H1 (cell line): ENCODE results near the gene RGS8. TPM values are rescaled to one million over a fixed set of nuclear protein-coding genes. Genes with fewer than 3 reads are reported as not detected.

Experiments used
- ATF2 ChIP-seq: IDR thresholded peaks from 2 replicates; pipeline ENCODE4 v1.6.1; 2012; ENCODE audit warnings: low read length, inconsistent platforms
- CTBP2 ChIP-seq: IDR thresholded peaks from 2 replicates; pipeline ENCODE4 v1.7.0; 2011; ENCODE audit warnings: borderline replicate concordance, mild to moderate bottlenecking, moderate library complexity, mixed read lengths, low read length; ENCODE audit not compliant: insufficient read depth, insufficient read length
- HDAC2 ChIP-seq, 2 experiments: fragments of 300-600 bp in 1 of 2; sonication (generic) in 1 of 2; IDR thresholded peaks; 2 replicates each; pipeline ENCODE4 v1.6.1; 2011 to 2012; ENCODE audit warnings: low read depth in 2 of 2, low read length in 2 of 2, mild to moderate bottlenecking in 2 of 2, moderate library complexity in 2 of 2, borderline replicate concordance in 1 of 2, inconsistent platforms in 1 of 2
- SIN3A ChIP-seq, 2 experiments: IDR thresholded peaks in 1 of 2; conservative IDR thresholded peaks in 1 of 2; 2 replicates each; pipeline ENCODE4 v1.6.1; 2011 to 2012; ENCODE audit warnings: low read length in 2 of 2, improper control_type of control experiment in 1 of 2, low read depth in 1 of 2, mild to moderate bottlenecking in 1 of 2
- polyA plus RNA-seq, 7 experiments: library from polyadenylated mRNA; depleted of rRNA in 3 of 7; stranded (reverse) in 5 of 7; unstranded in 2 of 7; fragments of >200 nt in 5 of 7; fragments of 200-250 nt in 2 of 7; gene quantifications; 1 replicate in 5 of 7; 2 replicates in 1 of 7; 4 replicates in 1 of 7; pipeline versions ENCODE4 v1.2.1 to v1.2.3, GENCODE V29; 2011 to 2013; ENCODE audit warnings: missing spikeins in 2 of 7, mixed read lengths in 2 of 7
- total RNA-seq: library from RNA; stranded (reverse); fragmentation: NEBNext Ultra II Directional; extraction: Animal tissue kit (Norgen Biotek cat#: 25700); gene quantifications from 2 replicates; pipeline ENCODE4 v1.2.1, GENCODE V29; 2021

Gene RGS8
- total and polyA plus RNA-seq, 2 of the 8 experiments (the other 6 are each of a cell fraction or from before 2014, with no cell fraction given): 0.13 to 0.23 TPM

- TF ChIP-seq ATF2 (no peak), SIN3A (conservative IDR thresholded peaks at IDR 0.05 in 1 of 2, IDR thresholded peaks at IDR 0.05 in 1 of 2; ENCODE audit: low read depth in 1 of 2, low read length in 2 of 2) (no peak), CTBP2 (no peak), HDAC2 (IDR thresholded peaks at IDR 0.05; ENCODE audit: borderline replicate concordance in 1 of 2, low read depth in 2 of 2, low read length in 2 of 2) (no peak)
Measured at GRCh38 chr1:182680408-182680807, 4.0 kb downstream of the RGS8 start (continued).
